IMR-90 (cell line): Measurements from ENCODE around the gene PEX10.

Experiments used
- BHLHE40 ChIP-seq: fragments of 150-350 bp; IDR thresholded peaks from 2 replicates; pipeline ENCODE4 v1.6.1; 2016; ENCODE audit warnings: mild to moderate bottlenecking, low read depth, low read length
- FOS ChIP-seq: fragments of 150-350 bp; IDR thresholded peaks from 2 replicates; pipeline ENCODE4 v1.6.1; 2016; ENCODE audit warnings: low read depth, low read length

- no peak for TF ChIP-seq BHLHE40
- no peak for TF ChIP-seq FOS
These were observed 4.0 kb upstream of the PEX10 start for GRCh38 chr1:2416403-2416802.
